Astrocyte (in vitro differentiated cells and primary cell): Measurements from ENCODE around the gene PCYT1A.

ENCODE experiments used
- EZH2 ChIP-seq: IDR thresholded peaks from 2 replicates; pipeline ENCODE4 v1.6.1; 2012; ENCODE audit warnings: mild to moderate bottlenecking, low read length, inconsistent platforms; ENCODE audit not compliant: insufficient read depth
- TF ChIP-seq, protein P1 (sequence below): IDR thresholded peaks from 2 replicates; pipeline ENCODE4 v1.5.1; 2011; ENCODE audit warnings: low read depth, mild to moderate bottlenecking, inconsistent platforms, low read length, moderate library complexity; ENCODE audit not compliant: insufficient read depth

DNA sequence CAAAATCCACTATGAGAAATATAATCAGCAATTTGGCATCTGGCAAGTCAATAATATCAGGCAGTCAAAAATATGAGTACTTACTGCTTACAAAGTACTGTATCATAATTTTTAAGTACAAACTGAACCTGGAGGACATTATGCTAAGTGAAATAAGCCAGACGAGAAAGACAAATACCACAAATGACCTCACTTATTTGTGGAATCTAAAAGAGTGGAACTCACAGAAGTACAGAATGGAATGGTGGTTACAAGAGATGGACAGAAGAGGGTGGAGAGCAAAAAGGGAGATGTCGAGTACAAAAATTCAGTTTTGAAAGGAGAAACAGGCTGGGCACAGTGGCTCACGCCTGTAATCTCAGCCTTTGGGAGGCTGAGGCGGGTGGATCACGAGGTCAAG is 12.4 kb downstream of the PCYT1A start:
- TF ChIP-seq, protein P1, sequence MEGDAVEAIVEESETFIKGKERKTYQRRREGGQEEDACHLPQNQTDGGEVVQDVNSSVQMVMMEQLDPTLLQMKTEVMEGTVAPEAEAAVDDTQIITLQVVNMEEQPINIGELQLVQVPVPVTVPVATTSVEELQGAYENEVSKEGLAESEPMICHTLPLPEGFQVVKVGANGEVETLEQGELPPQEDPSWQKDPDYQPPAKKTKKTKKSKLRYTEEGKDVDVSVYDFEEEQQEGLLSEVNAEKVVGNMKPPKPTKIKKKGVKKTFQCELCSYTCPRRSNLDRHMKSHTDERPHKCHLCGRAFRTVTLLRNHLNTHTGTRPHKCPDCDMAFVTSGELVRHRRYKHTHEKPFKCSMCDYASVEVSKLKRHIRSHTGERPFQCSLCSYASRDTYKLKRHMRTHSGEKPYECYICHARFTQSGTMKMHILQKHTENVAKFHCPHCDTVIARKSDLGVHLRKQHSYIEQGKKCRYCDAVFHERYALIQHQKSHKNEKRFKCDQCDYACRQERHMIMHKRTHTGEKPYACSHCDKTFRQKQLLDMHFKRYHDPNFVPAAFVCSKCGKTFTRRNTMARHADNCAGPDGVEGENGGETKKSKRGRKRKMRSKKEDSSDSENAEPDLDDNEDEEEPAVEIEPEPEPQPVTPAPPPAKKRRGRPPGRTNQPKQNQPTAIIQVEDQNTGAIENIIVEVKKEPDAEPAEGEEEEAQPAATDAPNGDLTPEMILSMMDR, result no peak
- TF ChIP-seq EZH2, result no peak
